ENCODE measurements around the gene SETBP1.

Gene SETBP1

GRCh38 chr18:45085916-45086624 lies 405.4 kb downstream of the SETBP1 start:
- TF ChIP-seq CREB5 (CRISPR knock-in tag; IDR thresholded peaks at IDR 0.05; ENCODE audit: low read depth) = no peak
- no peak for TF ChIP-seq ZNF8 (CRISPR knock-in tag; IDR thresholded peaks at IDR 0.05)
- TF ChIP-seq ESRRG (CRISPR knock-in tag; IDR thresholded peaks at IDR 0.05) = no peak
- no peak for TF ChIP-seq ZNF70 (CRISPR knock-in tag; IDR thresholded peaks at IDR 0.05)
- no peak for TF ChIP-seq ZFP3 (CRISPR knock-in tag; IDR thresholded peaks at IDR 0.05)
- TF ChIP-seq TSHZ2 (CRISPR knock-in tag; IDR thresholded peaks at IDR 0.05) = no peak
- no peak for TF ChIP-seq CSRNP3 (CRISPR knock-in tag; IDR thresholded peaks at IDR 0.05)
- no peak for TF ChIP-seq POU6F1 (CRISPR knock-in tag; IDR thresholded peaks at IDR 0.05; ENCODE audit: borderline replicate concordance, low read depth)
- no peak for TF ChIP-seq ZFP30 (CRISPR knock-in tag; IDR thresholded peaks at IDR 0.05)
- TF ChIP-seq ARNTL (CRISPR knock-in tag; IDR thresholded peaks at IDR 0.05; ENCODE audit: borderline replicate concordance, low read depth) = no peak
- TF ChIP-seq TOX (CRISPR knock-in tag; IDR thresholded peaks at IDR 0.05; ENCODE audit: borderline replicate concordance) = no peak
- no peak for TF ChIP-seq SNAI2 (CRISPR knock-in tag; IDR thresholded peaks at IDR 0.05)
- TF ChIP-seq BACH2 (CRISPR knock-in tag; IDR thresholded peaks at IDR 0.05; ENCODE audit: borderline replicate concordance) = no peak
- no peak for TF ChIP-seq RARB (CRISPR knock-in tag; IDR thresholded peaks at IDR 0.05)
- no peak for TF ChIP-seq ISL1 (CRISPR knock-in tag; IDR thresholded peaks at IDR 0.05)
- no peak for TF ChIP-seq OSR1 (CRISPR knock-in tag; IDR thresholded peaks at IDR 0.05)
- ATAC-seq = no peak

GRCh38 chr18:45086777-45087176 lies 406.1 kb downstream of the SETBP1 start:
- TF ChIP-seq RARB (CRISPR knock-in tag; IDR thresholded peaks at IDR 0.05) (no peak), ZFP30 (CRISPR knock-in tag; IDR thresholded peaks at IDR 0.05) (no peak), ZNF70 (CRISPR knock-in tag; IDR thresholded peaks at IDR 0.05) (no peak), CREB5 (CRISPR knock-in tag; IDR thresholded peaks at IDR 0.05; ENCODE audit: low read depth) (no peak)
- no peak for ATAC-seq

- ATAC-seq = no peak
- no peak for TF ChIP-seq TOX (CRISPR knock-in tag; IDR thresholded peaks at IDR 0.05; ENCODE audit: borderline replicate concordance)
- TF ChIP-seq ZFP3 (CRISPR knock-in tag; IDR thresholded peaks at IDR 0.05) = no peak
- no peak for TF ChIP-seq ESRRG (CRISPR knock-in tag; IDR thresholded peaks at IDR 0.05)
- no peak for TF ChIP-seq ISL1 (CRISPR knock-in tag; IDR thresholded peaks at IDR 0.05)
- TF ChIP-seq SNAI2 (CRISPR knock-in tag; IDR thresholded peaks at IDR 0.05) = no peak
- TF ChIP-seq OSR1 (CRISPR knock-in tag; IDR thresholded peaks at IDR 0.05) = no peak
- no peak for TF ChIP-seq CSRNP3 (CRISPR knock-in tag; IDR thresholded peaks at IDR 0.05)
- TF ChIP-seq ZC3H10 (CRISPR knock-in tag; IDR thresholded peaks at IDR 0.05) = no peak
- TF ChIP-seq CSDC2 (CRISPR knock-in tag; IDR thresholded peaks at IDR 0.05) = no peak
- no peak for TF ChIP-seq GLIS3 (CRISPR knock-in tag; IDR thresholded peaks at IDR 0.05)
- TF ChIP-seq ZNF565 (CRISPR knock-in tag; conservative IDR thresholded peaks at IDR 0.05; ENCODE audit: low read depth) = no peak
- no peak for TF ChIP-seq ARNTL (CRISPR knock-in tag; IDR thresholded peaks at IDR 0.05; ENCODE audit: borderline replicate concordance, low read depth)
- TF ChIP-seq ZNF8 (CRISPR knock-in tag; IDR thresholded peaks at IDR 0.05) = no peak
- TF ChIP-seq BACH2 (CRISPR knock-in tag; IDR thresholded peaks at IDR 0.05; ENCODE audit: borderline replicate concordance) = no peak
- no peak for TF ChIP-seq TSHZ2 (CRISPR knock-in tag; IDR thresholded peaks at IDR 0.05)
- TF ChIP-seq TCF4 (CRISPR knock-in tag; IDR thresholded peaks at IDR 0.05; ENCODE audit: borderline replicate concordance) = no peak
- no peak for TF ChIP-seq RARB (CRISPR knock-in tag; IDR thresholded peaks at IDR 0.05)
Observed at GRCh38 chr18:45090526-45091140, 409.9 kb downstream of the SETBP1 start.

Measured in SK-N-SH treated with all-trans-retinoic acid at 6 μM for 48 hours (cell line).